ENCODE data around the gene DESI1. TPM values are rescaled to one million over a fixed set of nuclear protein-coding genes. Genes with fewer than 3 reads are reported as not detected.
A peak's percentile ranks its signal among the peaks of the same experiment; 100 is the strongest.

DESI1 gene
- total RNA-seq, 1 donor from 2014 or later = 37.4 TPM

DNA sequence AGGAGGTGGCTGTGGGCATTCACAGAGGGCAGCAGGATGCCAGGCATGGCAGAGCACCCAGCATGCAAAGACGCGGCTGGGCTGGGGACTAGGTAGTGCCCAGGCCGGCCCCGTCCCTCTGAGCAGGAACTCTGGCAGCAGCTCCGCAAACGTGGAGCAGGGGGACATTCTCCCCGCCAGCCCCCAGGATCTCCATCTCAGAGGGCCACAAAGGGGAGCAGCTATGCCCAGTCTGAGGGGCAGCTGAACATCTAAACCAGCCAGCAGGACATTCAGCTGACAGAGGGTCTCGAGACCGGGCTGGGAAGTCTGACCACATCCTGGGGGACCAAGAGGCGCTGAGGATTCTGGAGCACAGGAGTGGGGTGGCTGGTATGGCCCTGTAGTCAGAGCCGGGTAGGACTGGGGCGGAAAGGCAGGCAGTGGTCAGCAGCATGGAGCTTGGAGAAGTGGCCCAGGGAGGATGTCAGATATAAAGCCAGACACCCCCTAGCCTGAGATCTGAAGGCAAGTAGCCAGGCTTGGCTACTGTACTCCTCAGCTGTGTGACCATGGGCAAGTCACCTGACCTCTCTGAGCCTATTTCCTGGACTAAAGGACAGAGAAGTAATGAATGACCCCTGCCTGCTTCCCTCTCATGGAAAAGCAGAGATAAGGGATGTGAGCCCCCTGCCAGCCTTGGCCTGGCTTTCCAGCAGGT is 41.4 kb downstream of the DESI1 start:
- no peaks in the 10 kb centered on the region for H3K27me3 Mint-ChIP-seq
- H3K4me1 Mint-ChIP-seq (ENCODE audit: low read depth) = peaks cover under 1% of the 10 kb centered on the region
- DNase-seq (ENCODE audit: low spot score, unreplicated experiment) = no peak
- H3K4me3 Mint-ChIP-seq (ENCODE audit: low read depth) = no peak overlapping the region
- peaks cover 18% of the 10 kb centered on the region for H3K36me3 Mint-ChIP-seq (ENCODE audit: insufficient read depth)
- TF ChIP-seq, protein P1, sequence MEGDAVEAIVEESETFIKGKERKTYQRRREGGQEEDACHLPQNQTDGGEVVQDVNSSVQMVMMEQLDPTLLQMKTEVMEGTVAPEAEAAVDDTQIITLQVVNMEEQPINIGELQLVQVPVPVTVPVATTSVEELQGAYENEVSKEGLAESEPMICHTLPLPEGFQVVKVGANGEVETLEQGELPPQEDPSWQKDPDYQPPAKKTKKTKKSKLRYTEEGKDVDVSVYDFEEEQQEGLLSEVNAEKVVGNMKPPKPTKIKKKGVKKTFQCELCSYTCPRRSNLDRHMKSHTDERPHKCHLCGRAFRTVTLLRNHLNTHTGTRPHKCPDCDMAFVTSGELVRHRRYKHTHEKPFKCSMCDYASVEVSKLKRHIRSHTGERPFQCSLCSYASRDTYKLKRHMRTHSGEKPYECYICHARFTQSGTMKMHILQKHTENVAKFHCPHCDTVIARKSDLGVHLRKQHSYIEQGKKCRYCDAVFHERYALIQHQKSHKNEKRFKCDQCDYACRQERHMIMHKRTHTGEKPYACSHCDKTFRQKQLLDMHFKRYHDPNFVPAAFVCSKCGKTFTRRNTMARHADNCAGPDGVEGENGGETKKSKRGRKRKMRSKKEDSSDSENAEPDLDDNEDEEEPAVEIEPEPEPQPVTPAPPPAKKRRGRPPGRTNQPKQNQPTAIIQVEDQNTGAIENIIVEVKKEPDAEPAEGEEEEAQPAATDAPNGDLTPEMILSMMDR (IDR thresholded peaks at IDR 0.05; ENCODE audit: unreplicated experiment) = no peak
- H3K9me3 Mint-ChIP-seq (ENCODE audit: low read depth) = no peaks in the 10 kb centered on the region
- no peak overlapping the region for H3K27ac Mint-ChIP-seq

DNA sequence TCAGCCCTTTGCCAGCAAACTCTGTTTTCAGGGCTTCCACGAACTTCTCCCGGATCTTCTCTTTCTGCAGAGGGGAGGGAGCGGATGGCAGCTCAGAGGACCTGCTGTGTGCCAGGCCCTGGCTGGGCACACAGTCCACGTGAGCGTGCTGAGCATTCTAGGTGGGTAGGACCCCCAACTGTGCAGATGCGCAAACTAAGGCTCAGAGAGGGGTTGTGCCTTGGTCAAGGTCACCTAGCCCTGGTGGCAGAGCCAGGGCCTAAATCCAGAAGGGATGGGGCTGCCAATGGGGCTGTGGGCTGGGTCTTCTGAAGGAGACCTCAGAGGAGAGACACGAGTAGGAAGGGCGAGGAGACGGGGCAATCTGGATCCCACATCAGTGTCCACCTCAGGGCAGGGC is 42.0 kb downstream of the DESI1 start:
- no peaks in the 10 kb centered on the region for H3K9me3 Mint-ChIP-seq (ENCODE audit: low read depth)
- TF ChIP-seq, protein P1 (IDR thresholded peaks at IDR 0.05; ENCODE audit: unreplicated experiment) = no peak
- H3K36me3 Mint-ChIP-seq (ENCODE audit: insufficient read depth) = peaks cover 17% of the 10 kb centered on the region
- no peaks in the 10 kb centered on the region for H3K4me1 Mint-ChIP-seq (ENCODE audit: low read depth)
- DNase-seq (ENCODE audit: low spot score, unreplicated experiment) = no peak
- no peak overlapping the region for H3K27ac Mint-ChIP-seq
- H3K27me3 Mint-ChIP-seq = no peaks in the 10 kb centered on the region
- no peak overlapping the region for H3K4me3 Mint-ChIP-seq (ENCODE audit: low read depth)

DNA sequence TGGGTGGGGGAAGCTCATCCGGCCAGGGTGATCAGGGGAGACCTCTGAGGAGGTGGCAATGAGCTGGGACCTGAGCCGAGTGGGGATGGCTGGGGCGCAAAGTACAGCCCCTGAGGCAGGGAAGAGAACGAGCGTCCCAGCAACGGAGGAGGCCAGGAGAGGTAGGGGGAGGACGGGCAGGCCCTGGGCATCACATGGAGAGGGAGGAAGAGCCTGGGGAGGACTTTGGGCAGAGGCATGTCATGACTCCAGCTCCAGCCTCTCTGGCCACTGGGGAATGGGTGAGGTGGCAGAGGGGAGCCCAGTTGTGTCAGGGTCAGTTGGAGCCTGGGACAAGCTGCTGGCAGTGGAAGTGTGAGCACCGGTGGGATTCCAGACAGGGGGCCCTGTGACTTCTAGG is 42.7 kb downstream of the DESI1 start:
- TF ChIP-seq, protein P1 (IDR thresholded peaks at IDR 0.05; ENCODE audit: unreplicated experiment) = no peak
- Mint-ChIP-seq H3K27ac (no peak overlapping the region), H3K4me3 (ENCODE audit: low read depth) (no peak overlapping the region), H3K27me3 (no peaks in the 10 kb centered on the region), H3K9me3 (ENCODE audit: low read depth) (no peaks in the 10 kb centered on the region), H3K4me1 (ENCODE audit: low read depth) (no peaks in the 10 kb centered on the region), H3K36me3 (ENCODE audit: insufficient read depth) (peaks cover 13% of the 10 kb centered on the region)
- no peak for DNase-seq (ENCODE audit: low spot score, unreplicated experiment)

DNA sequence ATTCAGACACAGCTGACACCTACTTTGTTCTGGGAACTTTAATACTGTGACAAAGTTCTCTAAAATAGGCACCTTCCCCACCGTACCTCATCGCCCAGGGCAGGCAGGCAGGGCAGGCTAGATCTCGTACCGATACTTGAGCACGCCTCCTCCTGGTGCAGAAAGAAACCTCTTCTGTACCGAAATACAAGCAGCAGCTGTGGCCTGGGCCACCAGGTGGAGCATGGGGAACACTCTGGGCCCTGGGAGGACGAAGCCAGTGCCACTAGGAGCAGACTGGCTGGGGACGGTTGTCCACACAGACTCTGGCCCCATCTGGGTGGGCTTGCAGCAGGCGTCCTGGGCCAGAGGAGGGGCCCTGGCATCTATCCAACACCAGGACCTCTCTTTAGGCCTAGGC is 44.0 kb downstream of the DESI1 start:
- Mint-ChIP-seq H3K27ac (peak overlapping the region; percentile 80), H3K36me3 (ENCODE audit: insufficient read depth) (peaks cover 6% of the 10 kb centered on the region), H3K27me3 (no peaks in the 10 kb centered on the region), H3K4me1 (ENCODE audit: low read depth) (no peaks in the 10 kb centered on the region), H3K4me3 (ENCODE audit: low read depth) (no peak overlapping the region), H3K9me3 (ENCODE audit: low read depth) (no peaks in the 10 kb centered on the region)
- TF ChIP-seq, protein P1 (IDR thresholded peaks at IDR 0.05; ENCODE audit: unreplicated experiment) = peak; percentile 64
- DNase-seq (ENCODE audit: low spot score, unreplicated experiment) = peak; percentile 37

DNA sequence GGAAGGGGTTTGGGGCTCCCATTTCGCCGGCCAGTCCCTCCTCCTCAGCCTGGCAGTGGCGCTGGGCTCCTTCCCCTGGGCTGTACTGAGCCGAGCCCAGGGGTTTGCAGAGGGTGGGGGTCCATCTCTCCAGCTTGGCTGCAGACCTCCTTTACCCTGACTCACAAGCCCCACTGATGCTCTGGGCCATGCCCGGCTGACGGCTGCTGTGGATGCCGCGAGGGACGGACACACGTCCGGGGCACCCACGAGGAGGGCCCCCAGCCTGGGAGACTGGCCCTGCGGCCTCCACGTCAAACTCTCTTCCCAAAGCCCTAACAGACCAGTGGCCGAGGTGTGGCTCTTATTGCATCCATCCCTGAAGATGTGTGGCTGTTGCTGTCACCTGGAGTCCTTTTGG is 45.3 kb downstream of the DESI1 start:
- no peak overlapping the region for H3K27ac Mint-ChIP-seq
- H3K36me3 Mint-ChIP-seq (ENCODE audit: insufficient read depth) = peaks cover 6% of the 10 kb centered on the region
- H3K4me3 Mint-ChIP-seq (ENCODE audit: low read depth) = no peak overlapping the region
- no peaks in the 10 kb centered on the region for H3K27me3 Mint-ChIP-seq
- H3K9me3 Mint-ChIP-seq (ENCODE audit: low read depth) = no peaks in the 10 kb centered on the region
- no peak for DNase-seq (ENCODE audit: low spot score, unreplicated experiment)
- TF ChIP-seq, protein P1 (IDR thresholded peaks at IDR 0.05; ENCODE audit: unreplicated experiment) = no peak
- H3K4me1 Mint-ChIP-seq (ENCODE audit: low read depth) = no peaks in the 10 kb centered on the region

All from progenitor cell of endocrine pancreas (in vitro differentiated cells).